Caco-2 (cell line): Measurements from ENCODE around the gene FAM47E. TPM values are rescaled to one million over a fixed set of nuclear protein-coding genes. Genes with fewer than 3 reads are reported as not detected.

Experiments used
- BruUV-seq: library from RNA; stranded (reverse); fragments of 400-500 nt; replicated peaks from 2 replicates; lab custom pipeline; 2021; lab: Mats Ljungman, UMichigan
- CTCF ChIA-PET: fragments of 300-600 bp; sonication (Branson Sonifier 250); formaldehyde crosslinking; loops from one replicate; lab custom pipeline; 2022; ENCODE audit warnings: antibody characterized with exemption; lab: Charles Lee
- POLR2A ChIA-PET: fragments of 300-600 bp; sonication (Branson Sonifier 250); formaldehyde crosslinking; loops from one replicate; lab custom pipeline; 2022; ENCODE audit warnings: antibody characterized with exemption; lab: Charles Lee
- DNase-seq, 2 experiments: peaks; one replicate each; pipeline versions ENCODE4 v3.0.0 to v3.0.0-alpha.2; 2020 to 2022
- H3K27me3 ChIP-seq: replicated peaks from 2 replicates; pipeline ENCODE4 v1.6.0; 2011; ENCODE audit warnings: low read length; ENCODE audit not compliant: control insufficient read depth, insufficient read depth
- H3K36me3 ChIP-seq: 2 replicates; pipeline ENCODE4 v1.5.1; 2011; ENCODE audit warnings: low read length; ENCODE audit not compliant: control insufficient read depth, insufficient read depth
- H3K4me1 ChIP-seq: fragments of 250-450 bp; sonication (Bioruptor Pico); 2 replicates; pipeline ENCODE4 v1.5.1; 2020; ENCODE audit warnings: mild to moderate bottlenecking
- H3K4me3 ChIP-seq: 2 replicates; pipeline ENCODE4 v1.5.1; 2011; ENCODE audit warnings: low read depth, mild to moderate bottlenecking, control low read depth, low read length
- H3K9me3 ChIP-seq: fragments of 250-450 bp; sonication (Bioruptor Pico); 2 replicates; pipeline ENCODE4 v1.5.1; 2020; ENCODE audit warnings: mild to moderate bottlenecking, moderate library complexity
- H3K27ac Mint-ChIP-seq: one replicate; pipeline ENCODE4 v1.8.0; 2022; ENCODE audit warnings: mixed read lengths; ENCODE audit not compliant: unreplicated experiment
- H3K27me3 Mint-ChIP-seq: one replicate; pipeline ENCODE4 v1.8.0; 2022; ENCODE audit warnings: mixed read lengths; ENCODE audit not compliant: insufficient read depth, unreplicated experiment
- H3K36me3 Mint-ChIP-seq: one replicate; pipeline ENCODE4 v1.8.0; 2022; ENCODE audit warnings: mild to moderate bottlenecking, mixed read lengths; ENCODE audit not compliant: insufficient read depth, unreplicated experiment
- H3K4me1 Mint-ChIP-seq: one replicate; pipeline ENCODE4 v1.8.0; 2022; ENCODE audit warnings: low read depth, mixed read lengths; ENCODE audit not compliant: unreplicated experiment
- H3K4me3 Mint-ChIP-seq: one replicate; pipeline ENCODE4 v1.8.0; 2022; ENCODE audit warnings: mild to moderate bottlenecking, moderate library complexity, mixed read lengths; ENCODE audit not compliant: unreplicated experiment
- H3K9me3 Mint-ChIP-seq: one replicate; pipeline ENCODE4 v1.8.0; 2022; ENCODE audit warnings: mixed read lengths; ENCODE audit not compliant: unreplicated experiment
- intact Hi-C: fragments of 100-400 bp; cut with micrococcal nuclease; formaldehyde crosslinking; loops from one replicate; pipeline ENCODE4 v1.10.0; 2022; ENCODE audit not compliant: unreplicated experiment
- total RNA-seq: library from RNA; stranded (reverse); gene quantifications from 2 replicates; pipeline ENCODE4 v1.2.3, GENCODE V29; 2022
- TF ChIP-seq, protein P1 (sequence below), 2 experiments: fragments of 200-600 bp in 1 of 2; IDR thresholded peaks; 1 replicate in 1 of 2; 2 replicates in 1 of 2; pipeline versions ENCODE4 v1.5.1 to v1.8.0; 2011 to 2022; ENCODE audit warnings: antibody characterized with exemption in 1 of 2, control low read depth in 1 of 2, inconsistent platforms in 1 of 2, low read depth in 1 of 2, low read length in 1 of 2, mild to moderate bottlenecking in 1 of 2, moderate library complexity in 1 of 2; ENCODE audit not compliant: insufficient read depth in 1 of 2, severe bottlenecking in 1 of 2, unreplicated experiment in 1 of 2

The FAM47E gene
- total RNA-seq, 1 experiment from 2014 or later = 6.6 TPM

GRCh38 chr4:76252271-76252653 lies 741 bp downstream of the FAM47E start:
- Histone ChIP-seq H3K4me1 (peaks cover 17% of the 10 kb centered on the region), H3K9me3 (no peaks in the 10 kb centered on the region), H3K4me3 (peak overlapping the region; percentile 51), H3K36me3 (no peaks in the 10 kb centered on the region), H3K27me3 (no peaks in the 10 kb centered on the region)
- peak overlapping the region; percentile 96 for H3K27ac Mint-ChIP-seq
- peaks cover 5% of the 10 kb centered on the region for H3K36me3 Mint-ChIP-seq
- BruUV-seq = no TSS peak
- POLR2A ChIA-PET = no interaction called here
- intact Hi-C loops = no loop called here
- DNase-seq = no peak
- no peaks in the 10 kb centered on the region for H3K4me1 Mint-ChIP-seq
- no peak overlapping the region for H3K4me3 Mint-ChIP-seq
- no peaks in the 10 kb centered on the region for H3K27me3 Mint-ChIP-seq
- CTCF ChIA-PET = interaction anchor here (2.7 kb wide), 1 partner anchor 125 kb away, joined by 12 read pairs; no protein-coding TSS in a partner anchor
- TF ChIP-seq, protein P1, sequence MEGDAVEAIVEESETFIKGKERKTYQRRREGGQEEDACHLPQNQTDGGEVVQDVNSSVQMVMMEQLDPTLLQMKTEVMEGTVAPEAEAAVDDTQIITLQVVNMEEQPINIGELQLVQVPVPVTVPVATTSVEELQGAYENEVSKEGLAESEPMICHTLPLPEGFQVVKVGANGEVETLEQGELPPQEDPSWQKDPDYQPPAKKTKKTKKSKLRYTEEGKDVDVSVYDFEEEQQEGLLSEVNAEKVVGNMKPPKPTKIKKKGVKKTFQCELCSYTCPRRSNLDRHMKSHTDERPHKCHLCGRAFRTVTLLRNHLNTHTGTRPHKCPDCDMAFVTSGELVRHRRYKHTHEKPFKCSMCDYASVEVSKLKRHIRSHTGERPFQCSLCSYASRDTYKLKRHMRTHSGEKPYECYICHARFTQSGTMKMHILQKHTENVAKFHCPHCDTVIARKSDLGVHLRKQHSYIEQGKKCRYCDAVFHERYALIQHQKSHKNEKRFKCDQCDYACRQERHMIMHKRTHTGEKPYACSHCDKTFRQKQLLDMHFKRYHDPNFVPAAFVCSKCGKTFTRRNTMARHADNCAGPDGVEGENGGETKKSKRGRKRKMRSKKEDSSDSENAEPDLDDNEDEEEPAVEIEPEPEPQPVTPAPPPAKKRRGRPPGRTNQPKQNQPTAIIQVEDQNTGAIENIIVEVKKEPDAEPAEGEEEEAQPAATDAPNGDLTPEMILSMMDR (IDR thresholded peaks at IDR 0.05; ENCODE audit: insufficient read depth in 1 of 2, low read depth in 1 of 2, low read length in 1 of 2, severe bottlenecking in 1 of 2, unreplicated experiment in 1 of 2) = no peak
- H3K9me3 Mint-ChIP-seq = no peaks in the 10 kb centered on the region

DNA sequence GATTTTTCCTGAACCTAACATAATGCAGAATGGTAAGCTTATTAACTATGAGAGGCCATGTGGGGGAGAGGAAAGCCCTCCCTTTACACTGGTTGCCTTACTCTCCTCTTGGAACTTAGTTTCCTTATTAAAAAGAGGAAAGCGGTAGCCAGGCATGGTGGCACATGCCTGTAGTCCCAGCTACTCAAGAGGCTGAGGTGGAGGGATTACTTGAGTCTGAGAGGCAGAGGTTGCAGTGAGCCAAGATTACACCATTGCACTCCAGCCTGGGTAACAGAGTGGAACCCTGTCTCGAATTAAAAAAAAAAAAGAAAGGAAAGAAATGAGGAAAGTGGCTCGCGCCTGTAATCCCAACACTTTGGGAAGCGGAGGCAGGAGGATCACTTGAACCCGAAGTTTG lies 2.0 kb downstream of the FAM47E start:
- H3K27me3 Mint-ChIP-seq = no peaks in the 10 kb centered on the region
- CTCF ChIA-PET = no interaction called here
- no peak overlapping the region for H3K4me3 Mint-ChIP-seq
- H3K27me3 ChIP-seq = no peaks in the 10 kb centered on the region
- no peak overlapping the region for H3K27ac Mint-ChIP-seq
- no peak for DNase-seq
- no peaks in the 10 kb centered on the region for H3K9me3 Mint-ChIP-seq
- no peaks in the 10 kb centered on the region for H3K36me3 ChIP-seq
- H3K4me3 ChIP-seq = no peak overlapping the region
- peaks cover 5% of the 10 kb centered on the region for H3K36me3 Mint-ChIP-seq
- H3K4me1 Mint-ChIP-seq = no peaks in the 10 kb centered on the region
- H3K9me3 ChIP-seq = no peaks in the 10 kb centered on the region
- intact Hi-C loops = no loop called here
- no TSS peak for BruUV-seq
- POLR2A ChIA-PET = no interaction called here
- peaks cover 17% of the 10 kb centered on the region for H3K4me1 ChIP-seq
- TF ChIP-seq, protein P1 (IDR thresholded peaks at IDR 0.05; ENCODE audit: insufficient read depth in 1 of 2, low read depth in 1 of 2, low read length in 1 of 2, severe bottlenecking in 1 of 2, unreplicated experiment in 1 of 2) = no peak

GRCh38 chr4:76256032-76256431 lies 4.5 kb downstream of the FAM47E start:
- Mint-ChIP-seq H3K27ac (no peak overlapping the region), H3K27me3 (no peaks in the 10 kb centered on the region), H3K36me3 (peaks cover 5% of the 10 kb centered on the region), H3K9me3 (no peaks in the 10 kb centered on the region), H3K4me1 (peaks cover 7% of the 10 kb centered on the region), H3K4me3 (no peak overlapping the region)
- no peaks in the 10 kb centered on the region for H3K36me3 ChIP-seq
- 0 out of 2 replicates have a peak, but pooled peaks cover 19% of the 10 kb centered on the region for H3K4me1 ChIP-seq
- intact Hi-C loops = no loop called here
- no TSS peak for BruUV-seq
- TF ChIP-seq, protein P1 (IDR thresholded peaks at IDR 0.05; ENCODE audit: insufficient read depth in 1 of 2, low read depth in 1 of 2, low read length in 1 of 2, severe bottlenecking in 1 of 2, unreplicated experiment in 1 of 2) = no peak
- no peak for DNase-seq
- no peak overlapping the region for H3K4me3 ChIP-seq
- ChIA-PET CTCF (no interaction called here), POLR2A (no interaction called here)
- no peaks in the 10 kb centered on the region for H3K27me3 ChIP-seq
- no peaks in the 10 kb centered on the region for H3K9me3 ChIP-seq
